NCI-H146 (cell line): ENCODE measurements around the gene RALY.
"Not testable (repeated sequence)": the region's sequence is repeated elsewhere in the genome, so short reads cannot be mapped to it uniquely, and the experiment has no call there.

Experiments
- DNase-seq: peaks from one replicate; lab custom pipeline; 2025; lab: John Stamatoyannopoulos, UW

Gene RALY

GRCh38 chr20:34015401-34016335, 22.0 kb downstream of the RALY start:
- peak; percentile 40 for DNase-seq

GRCh38 chr20:34016736-34017135, 23.0 kb downstream of the RALY start:
- peak; percentile 62 for DNase-seq

DNA sequence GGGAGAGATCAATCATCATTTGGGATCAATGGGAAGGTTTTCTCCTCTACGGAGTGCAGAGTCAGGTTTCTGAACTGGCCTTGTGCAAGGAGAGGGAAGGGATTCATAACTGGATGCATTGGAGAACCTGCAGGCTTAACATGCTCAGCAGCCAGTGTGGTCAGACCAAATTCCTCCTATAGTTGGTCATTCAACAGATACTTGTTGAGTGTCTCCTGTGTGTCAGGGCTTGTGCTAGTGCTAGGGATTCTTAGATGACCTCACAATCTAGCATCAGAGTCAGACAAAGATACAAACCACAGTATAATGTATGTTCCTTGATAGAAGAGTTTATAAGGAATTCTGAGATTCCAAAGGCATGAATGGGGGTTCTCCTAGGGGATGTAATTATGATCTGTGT, 23.9 kb downstream of the RALY start:
- DNase-seq = no peak

- DNase-seq = no peak
Observed at GRCh38 chr20:34018166-34018565, 24.5 kb downstream of the RALY start.

- DNase-seq = peak; percentile 18
Observed at GRCh38 chr20:34022151-34022838, 28.6 kb downstream of the RALY start.

GRCh38 chr20:34022839-34023234, 29.1 kb downstream of the RALY start:
- DNase-seq = no peak

DNA sequence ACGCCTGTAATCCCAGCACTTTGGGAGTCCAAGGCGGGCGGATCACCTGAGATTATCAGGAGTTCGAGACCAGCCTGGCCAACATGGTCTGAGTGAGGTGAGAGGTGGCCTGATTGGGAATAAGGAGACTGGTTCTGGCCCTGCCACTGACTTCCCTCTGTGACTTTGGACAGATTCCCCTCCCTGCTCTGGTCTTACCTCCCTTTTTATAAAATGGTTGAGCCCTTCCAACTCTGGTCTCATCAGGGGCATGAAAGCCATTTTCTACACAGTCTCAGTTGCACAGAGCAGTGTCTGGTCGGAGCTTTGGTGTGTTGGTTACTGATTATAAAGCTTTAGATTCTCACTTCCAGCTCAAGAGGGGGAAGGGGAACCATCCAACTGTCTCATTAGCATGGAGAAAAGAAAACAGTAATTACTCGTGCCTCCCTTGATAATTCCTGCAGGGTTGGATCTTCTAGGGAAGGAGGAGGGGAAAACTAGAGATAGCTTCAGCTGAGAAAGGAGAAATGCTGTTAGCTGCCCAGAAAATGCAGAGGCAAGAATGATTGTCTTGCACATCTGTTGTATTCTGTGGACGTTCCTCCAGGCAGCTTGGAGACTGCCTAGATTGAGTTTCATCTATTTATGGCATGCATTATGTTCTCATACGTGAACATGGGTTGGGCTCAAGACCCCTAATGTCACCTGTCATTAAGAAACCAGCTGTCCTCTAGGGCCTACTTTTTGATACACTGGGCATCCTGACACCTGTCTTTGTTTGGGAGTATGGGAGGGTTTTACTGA, 30.4 kb downstream of the RALY start:
- peak; percentile 41 for DNase-seq

- no peak for DNase-seq
Observed at GRCh38 chr20:34024723-34025351, 31.1 kb downstream of the RALY start.

DNA sequence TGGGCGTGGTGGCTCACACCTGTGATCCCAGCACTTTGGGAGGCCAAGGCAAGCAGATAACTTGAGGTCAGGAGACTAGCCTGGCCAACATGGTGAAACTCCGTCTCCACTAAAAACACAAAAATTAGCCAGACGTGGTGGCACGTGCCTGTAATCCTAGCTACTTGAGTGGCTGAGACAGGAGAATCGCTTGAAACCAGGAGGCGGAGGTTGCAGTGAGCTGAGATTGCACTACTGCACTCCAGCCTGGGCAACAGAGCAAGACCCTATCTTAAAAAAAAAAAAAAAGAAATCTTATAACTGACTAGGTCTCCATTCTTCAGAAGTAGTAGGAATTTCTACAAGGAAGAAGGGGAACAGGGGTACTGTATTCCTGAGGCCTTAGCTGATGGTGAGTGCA, 34.3 kb downstream of the RALY start:
- not testable (repeated sequence) for DNase-seq

- DNase-seq = no peak
Observed at GRCh38 chr20:34029415-34029814, 35.7 kb downstream of the RALY start.

GRCh38 chr20:34030456-34030855, 36.7 kb downstream of the RALY start:
- DNase-seq = no peak

DNA sequence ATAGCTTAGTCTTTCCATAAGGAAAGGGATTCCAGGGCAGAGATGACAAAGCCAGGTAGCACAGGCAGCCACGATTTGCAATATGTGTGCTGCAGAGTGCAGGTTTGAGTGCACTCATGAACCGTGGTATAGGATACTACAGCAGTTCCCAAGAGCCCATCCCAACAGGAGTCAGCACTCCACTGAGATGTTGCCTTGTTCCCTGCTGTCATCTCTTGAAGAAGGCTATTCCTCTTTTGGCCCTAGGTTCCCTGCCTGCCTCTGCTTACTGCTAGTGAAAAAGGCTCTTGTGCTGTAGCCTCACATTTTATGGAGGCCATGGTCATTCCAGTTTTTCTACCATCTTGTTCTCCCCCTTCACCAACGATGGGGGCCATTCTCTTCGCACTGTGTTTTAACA, 40.2 kb downstream of the RALY start:
- no peak for DNase-seq

- DNase-seq = no peak
Observed at GRCh38 chr20:34037121-34037520, 43.4 kb downstream of the RALY start.

DNA sequence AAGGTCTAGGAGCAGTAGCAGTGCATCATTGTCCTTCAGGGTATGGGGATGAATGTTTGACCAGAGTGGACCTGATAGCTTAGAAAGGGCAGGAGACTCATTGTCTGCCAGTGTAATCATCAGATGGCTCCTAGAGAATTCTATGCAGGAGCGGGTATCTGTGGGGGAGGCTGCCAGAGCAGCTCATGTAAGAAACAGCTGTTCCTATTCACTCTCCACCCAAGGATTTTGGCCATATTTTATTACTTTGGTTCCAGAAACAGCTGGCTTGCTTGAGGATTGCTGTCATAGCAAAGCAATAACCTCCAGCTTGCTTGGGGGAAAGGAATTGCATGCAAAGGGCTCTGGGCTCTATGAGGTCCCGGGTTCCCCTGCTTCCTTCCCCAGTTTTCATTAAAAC, 44.1 kb downstream of the RALY start:
- DNase-seq = no peak

- no peak for DNase-seq
Observed at GRCh38 chr20:34040300-34040995, 46.7 kb downstream of the RALY start.

DNA sequence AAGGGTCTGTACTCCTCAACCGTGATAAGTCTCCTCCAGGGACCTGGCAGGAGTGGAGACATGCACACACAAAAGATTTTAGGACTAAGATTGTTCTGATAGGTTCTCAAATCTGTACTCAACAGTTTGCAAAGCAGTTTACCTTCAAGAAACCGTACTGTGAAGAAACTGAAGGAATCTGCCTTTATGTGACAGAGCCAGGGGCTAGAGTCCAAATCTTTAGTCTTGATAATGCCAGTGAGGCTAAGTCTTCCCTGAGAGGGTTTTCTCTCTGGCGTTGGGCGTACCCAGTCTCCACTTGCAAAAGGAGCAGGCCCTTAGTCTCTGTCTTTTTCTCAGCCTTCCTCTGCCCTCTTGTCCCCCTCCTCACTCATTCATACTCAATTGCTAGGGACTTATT, 47.5 kb downstream of the RALY start:
- no peak for DNase-seq

- DNase-seq = no peak
Observed at GRCh38 chr20:34042262-34042661, 48.6 kb downstream of the RALY start.

GRCh38 chr20:34043025-34043424, 49.3 kb downstream of the RALY start:
- DNase-seq = no peak

- peak; percentile 69 for DNase-seq
Observed at GRCh38 chr20:34045294-34045693, 51.6 kb downstream of the RALY start.

- DNase-seq = peak; percentile 26
Observed at GRCh38 chr20:34045930-34046725, 52.4 kb downstream of the RALY start.
